Cardiac muscle cell (in vitro differentiated cells and primary cell): ENCODE measurements around the gene TMEM106C. TPM values are rescaled to one million over a fixed set of nuclear protein-coding genes. Genes with fewer than 3 reads are reported as not detected.
A peak's percentile ranks its signal among the peaks of the same experiment; 100 is the strongest.

Source experiments
- DNase-seq, 2 donors: peaks; one replicate each; pipeline versions ENCODE4 v3.0.0 to v3.0.0-alpha.2; 2010 to 2017; ENCODE audit warnings: low read depth in 1 of 2, low spot score in 1 of 2
- H3K27ac ChIP-seq: fragments of 200-600 bp; sonication (generic); 2 replicates; pipeline ENCODE4 v1.5.1; 2016
- H3K27me3 ChIP-seq: fragments of 200-600 bp; sonication (generic); 2 replicates; pipeline ENCODE4 v1.6.0; 2016; ENCODE audit warnings: control low read depth
- H3K36me3 ChIP-seq: fragments of 200-600 bp; sonication (generic); 2 replicates; pipeline ENCODE4 v1.5.1; 2016; ENCODE audit warnings: control low read depth
- H3K4me1 ChIP-seq: fragments of 200-600 bp; sonication (generic); 2 replicates; pipeline ENCODE4 v1.8.1; 2017; ENCODE audit warnings: low read depth, mild to moderate bottlenecking, mixed run types
- H3K4me3 ChIP-seq: fragments of 200-600 bp; sonication (generic); 2 replicates; pipeline ENCODE4 v1.5.1; 2016; ENCODE audit warnings: mild to moderate bottlenecking
- H3K9me3 ChIP-seq: fragments of 200-600 bp; sonication (generic); 2 replicates; pipeline ENCODE4 v1.5.1; 2017; ENCODE audit warnings: low read depth, mild to moderate bottlenecking, control low read depth
- polyA plus RNA-seq: library from polyadenylated mRNA; unstranded; fragments of >200 nt; fragmentation: Nextera tagmentation; extraction: Ambion mirVana; gene quantifications from 2 replicates; pipeline ENCODE4 v1.2.1, GENCODE V29; 2016
- total RNA-seq: library from RNA; depleted of rRNA; stranded (reverse); fragments of >200 nt; gene quantifications from 2 replicates; pipeline ENCODE4 v1.2.3, GENCODE V29; 2016
- TF ChIP-seq, protein P1 (sequence below): IDR thresholded peaks from 2 replicates; pipeline ENCODE4 v1.5.1; 2012; ENCODE audit warnings: low read depth, mild to moderate bottlenecking, low read length

Gene TMEM106C
- total and polyA plus RNA-seq, 2 experiments from 2014 or later = 100 to 108 TPM

DNA sequence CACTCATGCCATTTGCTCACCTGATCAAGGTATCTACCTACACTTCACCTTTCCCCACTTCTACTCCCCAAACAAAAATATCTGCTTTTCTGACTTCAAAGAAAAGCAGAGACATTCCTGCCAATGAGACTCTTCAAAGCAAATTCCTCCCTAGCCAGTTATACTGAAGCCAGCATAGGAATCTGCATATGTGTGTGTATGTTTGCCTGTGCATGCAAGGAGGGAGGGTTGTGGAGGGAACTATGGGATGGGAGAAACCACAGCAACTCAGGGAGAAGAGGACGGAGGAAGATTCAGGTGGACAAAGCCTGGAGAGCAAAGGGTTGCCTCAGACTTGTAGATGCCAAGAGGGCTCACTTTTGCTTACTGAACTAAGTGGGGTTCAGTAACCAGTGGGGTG lies 32.2 kb upstream of the TMEM106C start:
- TF ChIP-seq, protein P1, sequence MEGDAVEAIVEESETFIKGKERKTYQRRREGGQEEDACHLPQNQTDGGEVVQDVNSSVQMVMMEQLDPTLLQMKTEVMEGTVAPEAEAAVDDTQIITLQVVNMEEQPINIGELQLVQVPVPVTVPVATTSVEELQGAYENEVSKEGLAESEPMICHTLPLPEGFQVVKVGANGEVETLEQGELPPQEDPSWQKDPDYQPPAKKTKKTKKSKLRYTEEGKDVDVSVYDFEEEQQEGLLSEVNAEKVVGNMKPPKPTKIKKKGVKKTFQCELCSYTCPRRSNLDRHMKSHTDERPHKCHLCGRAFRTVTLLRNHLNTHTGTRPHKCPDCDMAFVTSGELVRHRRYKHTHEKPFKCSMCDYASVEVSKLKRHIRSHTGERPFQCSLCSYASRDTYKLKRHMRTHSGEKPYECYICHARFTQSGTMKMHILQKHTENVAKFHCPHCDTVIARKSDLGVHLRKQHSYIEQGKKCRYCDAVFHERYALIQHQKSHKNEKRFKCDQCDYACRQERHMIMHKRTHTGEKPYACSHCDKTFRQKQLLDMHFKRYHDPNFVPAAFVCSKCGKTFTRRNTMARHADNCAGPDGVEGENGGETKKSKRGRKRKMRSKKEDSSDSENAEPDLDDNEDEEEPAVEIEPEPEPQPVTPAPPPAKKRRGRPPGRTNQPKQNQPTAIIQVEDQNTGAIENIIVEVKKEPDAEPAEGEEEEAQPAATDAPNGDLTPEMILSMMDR = no peak
- no peaks in the 10 kb centered on the region for H3K9me3 ChIP-seq
- H3K36me3 ChIP-seq = no peaks in the 10 kb centered on the region
- no peak for DNase-seq
- H3K27ac ChIP-seq = no peak overlapping the region
- peaks cover 32% of the 10 kb centered on the region for H3K27me3 ChIP-seq
- no peaks in the 10 kb centered on the region for H3K4me1 ChIP-seq
- H3K4me3 ChIP-seq = no peak overlapping the region

DNA sequence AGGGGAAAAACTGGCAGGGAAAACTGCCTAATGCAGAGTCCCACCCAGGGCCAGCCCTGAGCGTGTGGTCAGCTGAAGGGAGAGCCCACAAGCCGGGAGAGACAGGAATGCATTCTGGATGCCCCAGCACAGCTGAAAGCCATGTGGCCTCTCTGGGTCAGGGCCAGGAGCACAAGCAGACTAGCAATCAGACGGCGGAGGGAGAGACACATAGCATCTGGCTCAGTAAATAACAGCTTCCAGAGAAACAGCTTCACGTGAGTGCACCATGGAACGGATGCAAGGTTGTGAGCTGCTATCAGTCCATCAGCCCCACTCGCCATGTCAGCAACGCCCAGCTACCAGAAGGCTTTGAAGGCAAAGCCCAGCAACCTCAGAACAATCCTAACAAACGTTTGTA lies 28.2 kb upstream of the TMEM106C start:
- Histone ChIP-seq H3K4me1 (peaks cover 5% of the 10 kb centered on the region), H3K4me3 (no peak overlapping the region), H3K27me3 (peaks cover 7% of the 10 kb centered on the region), H3K9me3 (no peaks in the 10 kb centered on the region), H3K27ac (no peak overlapping the region), H3K36me3 (no peaks in the 10 kb centered on the region)
- TF ChIP-seq, protein P1 = no peak
- DNase-seq = peak; percentile 26 to 91

GRCh38 chr12:47938093-47938492 lies 25.3 kb upstream of the TMEM106C start:
- no peaks in the 10 kb centered on the region for H3K27me3 ChIP-seq
- peaks cover 5% of the 10 kb centered on the region for H3K4me1 ChIP-seq
- H3K27ac ChIP-seq = no peak overlapping the region
- no peaks in the 10 kb centered on the region for H3K36me3 ChIP-seq
- TF ChIP-seq, protein P1 = no peak
- DNase-seq = peak in 1 of 2 donors; percentile 21
- H3K9me3 ChIP-seq = no peaks in the 10 kb centered on the region
- H3K4me3 ChIP-seq = no peak overlapping the region

GRCh38 chr12:47938594-47938993 lies 24.8 kb upstream of the TMEM106C start:
- TF ChIP-seq, protein P1 = no peak
- no peak overlapping the region for H3K27ac ChIP-seq
- no peaks in the 10 kb centered on the region for H3K36me3 ChIP-seq
- no peak for DNase-seq
- H3K27me3 ChIP-seq = no peaks in the 10 kb centered on the region
- no peak overlapping the region for H3K4me3 ChIP-seq
- H3K9me3 ChIP-seq = no peaks in the 10 kb centered on the region
- H3K4me1 ChIP-seq = peaks cover 5% of the 10 kb centered on the region

GRCh38 chr12:47939009-47939601 lies 24.3 kb upstream of the TMEM106C start:
- Histone ChIP-seq H3K27ac (no peak overlapping the region), H3K36me3 (no peaks in the 10 kb centered on the region), H3K27me3 (no peaks in the 10 kb centered on the region), H3K4me3 (no peak overlapping the region), H3K4me1 (peaks cover 5% of the 10 kb centered on the region), H3K9me3 (no peaks in the 10 kb centered on the region)
- TF ChIP-seq, protein P1 = no peak
- no peak for DNase-seq
